Right ventricle myocardium inferior (tissue), 1 donor: ENCODE measurements around the gene KRT14. TPM values are rescaled to one million over a fixed set of nuclear protein-coding genes. Genes with fewer than 3 reads are reported as not detected.
"Not testable (repeated sequence)": the region's sequence is repeated elsewhere in the genome, so short reads cannot be mapped to it uniquely, and the experiment has no call there.

Experiments
- ATAC-seq: fragments of 200-7000 bp; cut with Tn5 transposase; one replicate; pipeline ENCODE4 v1.9.1; 2020; ENCODE audit warnings: mild to moderate bottlenecking, moderate library complexity
- DNase-seq: peaks from one replicate; pipeline ENCODE4 v3.0.0; 2021; ENCODE audit errors: missing footprints
- intact Hi-C: fragments of 100-400 bp; cut with DNase I; formaldehyde crosslinking; loops from one replicate; pipeline ENCODE4 v1.11.0; 2022
- total RNA-seq: library from RNA; stranded (reverse); fragmentation: NEBNext Ultra II Directional; extraction: Animal tissue kit (Norgen Biotek cat#: 25700); gene quantifications from one replicate; pipeline ENCODE4 v1.2.1, GENCODE V29; 2021
- donor health status: DM: no; HTN: yes; CAD: no; lungs with severe emphysema.

Gene KRT14
- total RNA-seq, 1 donor from 2014 or later = not detected

DNA sequence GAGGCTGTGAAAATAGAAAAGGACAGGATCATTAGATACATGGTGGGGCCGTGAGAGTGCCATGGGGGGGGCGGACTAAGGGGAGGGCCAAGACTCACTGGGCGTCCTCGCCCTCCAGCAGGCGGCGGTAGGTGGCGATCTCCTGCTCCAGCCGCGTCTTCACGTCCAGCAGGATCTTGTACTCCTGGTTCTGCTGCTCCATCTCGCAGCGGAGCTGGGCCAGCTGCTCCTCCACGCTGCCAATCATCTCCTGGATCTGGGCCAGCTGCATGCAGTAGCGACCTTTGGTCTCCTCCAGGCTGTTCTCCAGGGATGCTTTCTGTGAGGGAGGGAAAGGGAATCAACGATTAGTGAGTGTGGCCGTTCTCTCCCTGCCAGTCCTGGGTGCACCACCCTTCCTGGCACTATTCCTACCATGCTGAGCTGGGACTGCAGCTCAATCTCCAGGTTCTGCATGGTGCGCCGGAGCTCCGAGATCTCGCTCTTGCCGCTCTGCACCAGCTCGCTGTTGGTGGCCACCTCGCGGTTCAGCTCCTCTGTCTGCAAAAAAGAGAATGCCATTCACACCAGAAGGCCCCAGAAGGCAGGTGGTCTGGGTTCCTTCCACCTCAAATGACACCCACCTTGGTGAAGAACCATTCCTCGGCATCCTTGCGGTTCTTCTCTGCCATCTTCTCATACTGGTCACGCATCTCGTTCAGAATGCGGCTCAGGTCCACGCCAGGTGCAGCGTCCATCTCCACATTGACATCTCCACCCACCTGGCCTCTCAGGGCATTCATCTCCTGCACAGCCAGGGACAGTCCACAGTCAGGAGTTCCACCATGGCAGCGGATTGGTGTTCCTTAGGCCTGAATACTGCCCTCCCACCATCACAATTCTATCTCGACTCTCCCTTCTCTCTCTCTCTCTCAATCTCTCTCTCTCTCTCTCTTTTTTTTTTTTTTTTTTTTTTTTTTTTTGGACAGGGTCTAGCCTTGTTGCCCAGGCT lies 3.3 kb downstream of the KRT14 start:
- no peak for ATAC-seq
- intact Hi-C loops = no loop called here
- no peak for DNase-seq

DNA sequence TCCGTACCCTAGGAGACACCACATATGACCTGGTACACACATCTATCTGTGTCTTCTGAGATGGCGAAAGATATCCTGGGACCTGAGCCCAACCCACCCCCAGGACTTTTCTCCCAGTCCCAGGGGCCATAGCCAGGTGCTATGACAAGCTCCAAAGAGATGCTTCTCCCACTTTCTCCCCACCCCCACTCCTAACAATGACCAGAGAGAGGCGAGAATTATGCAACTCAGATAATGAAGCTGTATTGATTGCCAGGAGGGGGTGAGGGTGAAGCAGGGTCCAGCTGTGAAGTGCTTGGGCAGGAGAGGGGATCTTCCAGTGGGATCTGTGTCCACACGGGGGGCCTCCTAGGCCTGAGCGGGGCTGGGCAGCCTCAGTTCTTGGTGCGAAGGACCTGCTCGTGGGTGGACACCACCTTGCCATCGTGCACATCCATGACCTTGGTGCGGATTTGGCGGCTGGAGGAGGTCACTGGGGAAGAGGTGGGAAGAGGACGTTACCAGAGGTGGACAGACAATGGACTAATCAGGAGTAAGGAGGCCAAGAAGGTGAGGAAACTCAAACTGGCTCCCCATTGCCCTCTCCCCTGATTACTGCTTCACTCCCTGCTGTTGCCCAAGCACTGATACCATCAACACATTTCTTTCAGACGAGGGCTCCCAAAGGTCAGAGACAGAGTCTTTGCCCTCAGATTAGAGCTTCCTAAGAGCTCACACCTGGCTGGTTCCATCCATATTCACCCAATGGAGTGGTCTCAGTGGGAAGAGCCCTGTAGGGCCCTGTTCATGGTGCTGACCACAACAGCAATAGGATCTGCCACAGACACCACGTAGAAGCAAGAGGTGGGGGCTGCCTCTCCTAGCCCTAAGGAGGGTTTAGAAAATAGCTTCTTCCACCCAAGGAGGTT lies 4.4 kb downstream of the KRT14 start:
- intact Hi-C loops, DNase-seq, ATAC-seq: not testable (repeated sequence)

DNA sequence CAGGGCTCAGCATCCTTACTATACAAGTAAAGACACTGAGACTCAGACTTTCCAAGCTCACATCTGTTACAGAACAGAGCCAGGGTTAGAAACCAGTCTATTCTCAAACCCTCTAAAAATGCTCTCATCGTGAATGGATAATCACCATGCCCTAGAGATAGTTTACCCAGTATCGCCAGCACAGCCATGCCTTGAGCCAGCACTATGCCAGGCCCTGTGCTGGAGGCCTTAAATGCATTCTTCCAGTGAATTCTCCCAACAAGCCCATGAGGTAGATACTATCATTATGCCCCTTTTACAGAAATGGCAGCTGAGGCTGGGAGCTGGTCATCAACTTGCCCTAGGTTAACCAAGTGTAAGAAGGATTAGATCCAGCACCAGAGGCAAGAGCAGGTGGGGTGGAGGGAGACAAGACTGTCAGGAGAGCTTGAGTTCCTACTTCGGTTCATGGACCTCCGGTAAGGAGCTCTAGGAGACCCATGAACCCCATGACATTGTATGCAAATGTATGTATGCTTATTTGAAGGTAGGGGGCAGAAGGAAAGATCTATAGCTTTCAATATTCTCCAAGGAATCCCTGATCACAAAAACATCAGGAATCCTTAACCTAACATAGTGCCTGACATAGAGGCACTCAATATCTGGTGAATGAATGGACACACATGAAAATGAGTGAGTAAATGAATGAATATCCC lies 5.2 kb downstream of the KRT14 start:
- ATAC-seq (no peak), DNase-seq (no peak)
- intact Hi-C loops = no loop called here

DNA sequence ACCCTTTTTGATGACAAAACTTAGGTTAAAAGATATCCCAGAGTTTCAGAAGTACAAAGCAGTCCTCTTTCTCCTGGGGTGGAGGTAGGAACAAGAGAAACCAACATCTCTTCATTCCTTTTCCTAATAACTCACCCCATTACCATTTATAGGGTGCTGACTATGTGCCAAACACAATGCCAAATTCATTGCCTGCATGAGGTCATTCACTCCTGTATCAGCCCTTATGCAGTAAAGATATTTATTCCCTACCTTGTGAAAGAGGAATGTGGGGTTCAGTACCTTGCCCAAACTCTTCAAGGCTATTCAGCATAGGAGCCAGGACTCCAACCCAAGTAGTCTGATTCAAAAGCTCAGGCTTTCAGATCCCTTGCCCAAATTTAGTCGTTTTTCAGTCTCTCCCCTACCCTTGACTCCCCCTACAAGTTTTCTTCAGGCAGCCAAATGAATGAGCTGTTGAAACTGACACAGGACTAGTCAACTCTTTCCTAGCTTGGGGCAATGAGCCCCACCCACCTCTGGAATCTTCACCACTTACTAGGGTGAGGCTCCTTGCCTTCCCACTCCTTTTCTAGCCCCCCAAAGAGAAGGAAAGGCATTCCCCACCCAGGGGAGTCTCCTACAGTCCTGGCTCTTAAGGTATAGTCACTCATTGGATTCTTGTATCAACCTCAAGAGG lies 5.9 kb downstream of the KRT14 start:
- no peak for DNase-seq
- no peak for ATAC-seq
- intact Hi-C loops = no loop called here

DNA sequence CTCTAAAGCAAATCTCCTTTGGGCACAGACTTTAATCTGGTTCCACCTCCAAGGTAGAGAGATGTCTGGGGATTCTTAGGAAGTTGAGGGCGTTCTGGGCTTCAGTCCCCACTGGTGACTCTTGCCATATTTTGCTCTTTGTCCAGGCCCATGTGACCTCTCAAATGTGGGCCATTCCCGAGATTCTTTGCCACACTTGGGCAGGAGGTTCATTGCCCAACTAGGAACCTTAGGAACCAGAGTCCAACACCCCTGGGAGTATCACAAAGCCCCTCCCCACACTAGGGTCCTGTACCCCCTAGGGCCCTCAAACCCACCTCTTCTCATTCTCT lies 6.5 kb downstream of the KRT14 start:
- DNase-seq (no peak), ATAC-seq (no peak)
- intact Hi-C loops = no loop called here

DNA sequence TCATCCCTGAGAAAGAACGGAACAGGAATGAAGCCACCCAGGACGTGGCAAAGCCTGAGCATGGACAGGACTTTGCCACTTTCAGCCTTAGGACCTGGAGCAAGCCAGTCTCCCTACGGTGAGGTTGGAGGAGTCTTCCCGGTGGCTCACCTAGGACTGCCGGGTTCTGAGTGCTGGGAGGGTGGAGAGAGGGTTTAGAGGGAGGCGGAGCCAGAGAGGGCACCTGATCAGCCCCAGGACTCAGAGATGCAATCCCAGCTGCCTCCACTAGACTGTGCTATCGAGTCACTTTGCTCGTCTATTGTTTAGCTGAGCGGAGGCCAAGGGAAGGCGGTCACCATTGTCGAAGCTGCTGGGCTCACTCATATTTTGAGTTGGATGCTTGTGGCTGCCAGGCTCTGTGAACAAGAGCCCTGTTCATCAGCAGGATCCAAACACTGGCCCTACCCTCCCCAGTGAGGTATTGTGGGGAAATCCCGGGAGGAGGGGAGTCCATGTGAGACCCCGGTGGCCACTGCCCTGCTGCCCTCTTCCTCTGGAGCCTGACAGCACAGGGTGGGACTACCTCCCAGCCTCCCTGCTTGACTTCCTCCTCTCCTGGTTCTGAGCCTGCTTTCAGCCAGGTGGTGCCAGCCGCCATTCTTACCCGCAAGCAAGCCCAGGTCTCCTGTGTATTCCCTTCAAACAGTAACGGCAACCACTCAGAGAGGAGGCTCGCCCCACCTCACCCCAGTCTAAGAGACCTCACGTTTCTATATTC lies 7.0 kb downstream of the KRT14 start:
- peak; percentile 72 for DNase-seq
- ATAC-seq = peak; percentile 78
- intact Hi-C loops = loop anchor here (2.0 kb wide), 1 partner anchor 69 kb away; no protein-coding TSS in a partner anchor

DNA sequence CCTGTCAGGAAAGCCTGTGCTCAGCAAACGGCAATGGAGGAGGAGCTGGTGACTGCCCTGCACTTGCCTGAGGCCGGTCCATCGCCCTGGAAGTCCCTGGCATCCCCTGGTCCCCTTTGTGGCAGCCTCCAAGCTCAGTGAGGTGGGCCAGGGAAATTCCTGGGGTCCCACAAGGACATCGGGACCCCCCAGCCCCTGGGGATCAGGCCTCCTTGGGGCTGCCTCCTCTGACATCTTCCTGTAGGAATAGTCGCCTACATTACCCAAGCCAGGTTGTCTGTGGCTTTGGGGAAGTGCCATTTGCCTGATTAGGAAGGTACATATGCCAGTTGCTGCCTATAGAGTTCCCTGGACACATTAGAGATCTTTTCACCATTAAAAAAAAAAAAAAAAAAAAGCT lies 7.7 kb downstream of the KRT14 start:
- DNase-seq = no peak
- intact Hi-C loops = loop anchor here (2.0 kb wide), 1 partner anchor 70 kb away; no protein-coding TSS in a partner anchor

DNA sequence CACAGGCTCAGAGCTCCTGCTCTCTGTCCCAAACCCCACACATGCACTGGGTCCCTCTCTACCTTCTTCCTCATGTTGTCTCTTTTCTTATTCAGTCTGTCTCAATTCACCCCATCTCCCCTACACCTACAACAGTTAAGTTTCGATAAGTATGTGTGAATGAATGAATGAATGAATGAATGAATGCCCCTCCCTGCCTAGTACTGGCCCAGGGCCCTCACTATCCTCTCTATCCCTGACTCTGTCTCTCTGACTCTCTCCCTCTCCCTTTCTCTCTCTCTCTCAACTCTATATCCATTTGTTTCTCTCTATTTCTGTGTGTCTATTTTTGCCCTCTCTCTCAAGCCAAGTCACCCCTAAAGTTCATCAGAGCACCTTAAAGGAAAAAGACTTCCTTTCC lies 8.2 kb downstream of the KRT14 start:
- intact Hi-C loops = loop anchor here (2.0 kb wide), 1 partner anchor 70 kb away; no protein-coding TSS in a partner anchor
- no peak for ATAC-seq
- DNase-seq = no peak

More for the DNA sequence above, 7.7 kb downstream of the KRT14 start:
- no peak for ATAC-seq

DNA sequence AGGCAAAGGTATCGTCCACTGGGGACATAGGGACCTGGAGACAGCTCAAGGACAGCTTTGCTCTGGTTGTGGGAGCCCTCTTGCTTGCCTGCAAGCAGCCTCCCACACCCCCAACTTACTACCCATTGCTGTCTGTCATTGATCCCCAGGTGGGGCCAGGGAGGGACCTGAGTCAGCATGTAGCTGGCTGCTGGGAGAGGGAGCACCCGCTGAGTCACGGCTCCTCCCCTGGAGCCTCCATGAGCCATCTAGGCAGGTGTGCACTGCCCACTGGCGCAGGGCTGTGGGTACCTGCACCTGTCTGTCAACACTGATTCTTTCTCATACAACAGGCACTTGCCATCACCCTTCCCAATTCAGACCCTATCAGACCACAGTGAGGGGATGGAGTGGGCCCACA lies 10.0 kb downstream of the KRT14 start:
- DNase-seq, intact Hi-C loops, ATAC-seq: not testable (repeated sequence)

DNA sequence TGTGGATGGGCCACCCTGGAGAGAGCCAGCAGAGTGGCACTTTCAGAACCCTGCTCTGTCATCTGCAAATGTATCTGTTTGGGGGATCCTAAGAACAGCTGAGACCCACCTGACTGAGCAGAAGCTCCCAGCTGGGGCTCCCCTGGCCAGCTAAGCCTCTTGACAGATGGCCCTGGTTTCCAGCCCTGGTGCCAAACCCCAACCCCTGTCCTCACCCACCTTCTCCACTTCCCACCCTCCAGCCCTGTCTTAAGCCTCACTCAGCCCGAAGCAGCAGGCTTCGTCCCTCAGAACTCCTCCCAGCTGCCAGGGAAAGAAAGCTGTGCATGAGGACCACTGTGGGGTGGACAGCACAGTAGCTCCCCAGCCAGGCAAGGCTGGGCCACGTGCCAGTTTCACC lies 11.4 kb downstream of the KRT14 start:
- intact Hi-C loops = no loop called here
- DNase-seq (no peak), ATAC-seq (no peak)

DNA sequence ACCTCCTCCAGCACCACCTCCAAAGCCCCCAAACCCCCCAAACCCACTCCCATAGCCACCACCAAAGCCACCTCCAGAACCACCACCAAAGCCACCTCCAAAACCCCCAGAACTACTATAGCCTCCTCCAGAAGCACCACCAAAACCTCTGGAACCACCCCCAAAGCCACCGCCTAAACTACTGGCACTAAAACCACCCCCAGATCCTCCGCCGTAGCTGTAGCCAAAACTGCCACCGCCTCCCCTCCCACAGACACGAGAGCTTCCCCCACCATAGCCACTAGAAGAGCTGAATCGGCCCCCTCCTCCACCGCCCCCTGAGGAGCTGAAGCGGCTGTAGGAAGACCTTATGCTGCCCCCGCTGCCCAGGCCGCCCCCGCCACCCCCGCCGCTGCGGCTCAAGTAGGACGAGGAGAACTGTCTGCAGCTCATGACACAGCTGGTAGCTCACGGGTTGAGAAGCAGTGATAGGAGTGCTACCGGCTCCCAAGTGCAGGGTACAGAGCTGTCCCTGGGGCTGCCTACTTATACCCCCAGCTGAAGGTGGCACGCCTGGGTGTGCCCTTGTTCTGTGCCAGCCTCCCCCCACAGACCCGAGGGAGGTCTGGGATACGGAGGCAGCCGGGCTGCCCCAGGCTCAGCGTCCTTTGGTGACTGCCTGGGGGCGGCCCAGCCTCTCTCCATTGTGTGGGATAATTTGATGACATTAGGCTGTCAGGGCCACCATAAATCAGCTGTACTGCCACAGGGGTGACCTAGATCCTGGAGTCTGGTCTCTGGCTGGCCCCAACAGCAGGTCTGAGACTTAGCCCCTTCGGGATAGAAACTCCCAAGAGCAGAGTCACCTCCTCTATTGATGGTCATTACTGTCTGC lies 14.9 kb downstream of the KRT14 start, which contains the start of gene KRT9:
Gene KRT9, minus strand, starts transcription at position 499 of the 874 bp plus-strand sequence. Its CDS starts 67 bp downstream, at position 432.
- DNase-seq (no peak), ATAC-seq (no peak)
- intact Hi-C loops = no loop called here

DNA sequence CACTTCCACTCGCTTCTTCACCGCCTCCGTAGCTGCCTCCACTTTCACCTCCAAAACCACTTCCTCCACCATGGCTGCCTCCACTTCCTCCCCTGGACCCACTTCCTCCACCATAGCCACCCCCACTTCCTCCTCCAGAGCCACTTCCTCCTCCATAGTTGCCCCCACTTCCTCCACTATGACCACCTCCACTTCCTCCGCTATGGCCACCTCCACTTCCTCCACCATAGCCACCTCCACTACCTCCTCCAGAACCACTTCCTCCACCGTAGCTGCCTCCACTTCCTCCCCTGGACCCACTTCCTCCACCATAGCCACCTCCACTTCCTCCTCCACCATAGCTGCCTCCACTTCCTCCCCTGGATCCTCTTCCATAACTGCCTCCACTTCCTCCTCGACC lies 19.4 kb downstream of the KRT14 start:
- ATAC-seq = no peak
- intact Hi-C loops = no loop called here
- DNase-seq = no peak

DNA sequence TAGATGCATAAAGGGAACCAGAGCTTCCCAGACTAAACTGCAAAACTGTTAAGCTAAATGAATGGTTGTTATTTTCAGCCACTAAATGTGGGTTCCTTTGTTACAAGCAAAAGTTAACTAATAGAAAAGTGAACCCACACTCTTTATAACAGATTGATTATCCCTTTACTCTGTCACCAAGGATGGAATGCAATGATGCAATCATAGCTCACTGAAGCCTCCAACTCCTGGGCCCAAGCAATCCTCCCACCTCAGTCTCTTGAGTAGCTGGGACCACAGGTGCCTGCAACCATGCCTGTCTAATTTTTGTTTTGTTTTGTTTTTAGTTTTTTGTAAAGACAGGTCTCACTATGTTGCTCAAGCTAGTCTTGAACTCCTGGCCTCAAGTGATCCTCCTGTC lies 21.4 kb downstream of the KRT14 start:
- ATAC-seq (no peak), DNase-seq (no peak)
- intact Hi-C loops = no loop called here

DNA sequence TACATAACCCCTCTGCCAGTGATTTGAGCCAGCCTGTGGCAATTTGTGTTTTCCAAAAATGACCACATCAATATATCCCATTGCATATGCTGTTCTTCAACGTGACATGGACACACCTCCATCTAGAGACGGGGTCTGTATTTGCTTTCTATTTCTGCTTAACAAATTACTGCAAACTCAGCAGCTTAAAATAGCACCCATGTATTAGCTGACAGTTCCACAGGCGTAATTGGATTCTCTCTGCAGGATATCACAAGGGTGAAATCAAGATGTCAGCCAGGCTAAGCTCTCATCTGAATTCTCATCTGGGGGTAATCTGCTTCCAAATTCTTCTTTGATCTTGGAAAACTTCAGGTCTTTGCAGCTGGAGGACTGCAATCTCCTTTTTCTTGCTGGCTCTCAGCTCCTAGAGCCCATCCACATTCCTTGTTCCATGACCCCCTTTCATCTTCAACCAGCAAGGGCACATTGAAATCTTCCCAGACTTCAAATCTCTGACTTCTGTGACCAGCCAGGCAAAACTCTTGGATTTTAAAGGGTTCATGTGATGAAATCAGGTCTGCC lies 23.0 kb downstream of the KRT14 start:
- intact Hi-C loops = no loop called here

DNA sequence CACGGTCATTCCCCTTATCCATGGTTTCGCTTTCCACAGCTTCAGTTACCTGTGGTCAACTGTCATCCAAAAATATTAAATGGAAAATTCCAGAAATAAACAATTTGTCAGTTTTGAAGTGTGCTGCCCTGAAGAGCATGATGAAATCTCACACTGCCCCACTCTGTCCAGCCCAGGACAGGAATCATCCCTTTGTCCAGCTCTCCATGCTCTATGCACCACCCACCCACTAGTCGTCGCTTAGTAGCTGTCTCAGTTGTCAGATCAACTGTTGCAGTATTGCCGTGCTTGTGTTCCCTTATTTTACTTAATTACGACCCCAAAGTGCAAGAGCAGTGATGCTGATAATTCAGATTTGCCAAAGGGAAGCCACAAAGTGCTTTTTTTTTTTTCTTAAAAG lies 25.1 kb downstream of the KRT14 start:
- ATAC-seq (no peak), DNase-seq (no peak)
- intact Hi-C loops = no loop called here

More for the DNA sequence above, 23.0 kb downstream of the KRT14 start:
- DNase-seq (no peak), ATAC-seq (no peak)

DNA sequence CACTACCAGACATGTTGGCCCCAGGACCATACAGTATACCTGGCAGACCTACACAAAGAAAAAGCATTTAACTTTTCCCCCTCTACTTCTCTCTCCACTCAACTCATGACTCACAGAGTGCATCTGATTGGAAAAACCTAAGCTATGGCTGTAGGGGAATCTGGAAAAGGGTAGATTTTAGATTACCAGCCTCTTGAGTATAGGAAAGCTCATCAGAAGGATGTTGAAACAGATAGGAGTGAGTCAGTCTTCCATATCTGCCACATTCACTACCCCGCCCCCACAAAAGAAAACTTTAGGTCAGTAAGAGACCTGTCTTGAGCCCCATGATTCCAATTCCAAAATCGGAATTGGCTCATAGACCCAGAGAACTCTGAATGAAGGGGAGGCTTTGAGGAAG lies 27.1 kb downstream of the KRT14 start:
- ATAC-seq (no peak), DNase-seq (no peak)
- intact Hi-C loops = no loop called here
